ENCODE results near the gene ATM.

Gene ATM

GRCh38 chr11:108222574-108223347 is at the start of gene ATM, which contains the start of gene NPAT:
Gene ATM (plus strand): TSS chr11:108223067. CDS start chr11:108227625, 4,558 bp downstream.
Gene NPAT (minus strand): TSS chr11:108222638. CDS start chr11:108222536, 102 bp downstream.
- intact Hi-C loops (cut with DNase I), result loop anchor here (5.0 to 10.0 kb wide), 4 partner anchors 98 to 440 kb away; partner anchors contain the start of genes ACAT1 and C11orf65
- DNase-seq, result peak; percentile 96 to 99 (median 99)

- DNase-seq, result no peak
- intact Hi-C loops (cut with DNase I), result no loop called here
These were observed 45.3 kb upstream of the ATM start for GRCh38 chr11:108177570-108177969.

- DNase-seq, result no peak
- intact Hi-C loops (cut with DNase I), result no loop called here
These were observed 29.1 kb upstream of the ATM start for GRCh38 chr11:108193725-108194124.

- no peak for DNase-seq
These were observed 26.0 kb upstream of the ATM start for GRCh38 chr11:108196901-108197300.

GRCh38 chr11:108197351-108197750 is 25.5 kb upstream of the ATM start:
- intact Hi-C loops (cut with DNase I), result no loop called here

More at GRCh38 chr11:108196901-108197300, 26.0 kb upstream of the ATM start:
- intact Hi-C loops (cut with DNase I), result no loop called here

GRCh38 chr11:108198833-108199232 is 24.0 kb upstream of the ATM start:
- DNase-seq, result peak in 7 of 42 donors; percentile 6 to 49 (median 27)

More at GRCh38 chr11:108197351-108197750, 25.5 kb upstream of the ATM start:
- DNase-seq, result no peak

GRCh38 chr11:108199446-108200321 is 23.2 kb upstream of the ATM start:
- intact Hi-C loops (cut with DNase I), result no loop called here
- peak in 17 of 42 donors; percentile 11 to 61 (median 33) for DNase-seq

More at GRCh38 chr11:108198833-108199232, 24.0 kb upstream of the ATM start:
- intact Hi-C loops (cut with DNase I), result no loop called here

GRCh38 chr11:108203075-108203474 is 19.8 kb upstream of the ATM start:
- no peak for DNase-seq
- intact Hi-C loops (cut with DNase I), result no loop called here

GRCh38 chr11:108204376-108204775 is 18.5 kb upstream of the ATM start:
- DNase-seq, result no peak

GRCh38 chr11:108204929-108205499 is 17.9 kb upstream of the ATM start:
- intact Hi-C loops (cut with DNase I), result no loop called here
- DNase-seq, result no peak

More at GRCh38 chr11:108204376-108204775, 18.5 kb upstream of the ATM start:
- intact Hi-C loops (cut with DNase I), result no loop called here

- no peak for DNase-seq
These were observed 16.7 kb upstream of the ATM start for GRCh38 chr11:108206171-108206570.

GRCh38 chr11:108206969-108207682 is 15.7 kb upstream of the ATM start:
- no peak for DNase-seq
- intact Hi-C loops (cut with DNase I), result no loop called here

More at GRCh38 chr11:108206171-108206570, 16.7 kb upstream of the ATM start:
- intact Hi-C loops (cut with DNase I), result no loop called here

- DNase-seq, result no peak
- intact Hi-C loops (cut with DNase I), result no loop called here
These were observed 15.2 kb upstream of the ATM start for GRCh38 chr11:108207683-108208060.

- intact Hi-C loops (cut with DNase I), result no loop called here
These were observed 12.4 kb upstream of the ATM start for GRCh38 chr11:108210441-108210840.

GRCh38 chr11:108213784-108214183 is 9.1 kb upstream of the ATM start:
- no peak for DNase-seq

More at GRCh38 chr11:108210441-108210840, 12.4 kb upstream of the ATM start:
- DNase-seq, result no peak

GRCh38 chr11:108216988-108217387 is 5.9 kb upstream of the ATM start:
- DNase-seq, result peak in 8 of 42 donors; percentile 15 to 43 (median 26)
- intact Hi-C loops (cut with DNase I), result no loop called here

More at GRCh38 chr11:108213784-108214183, 9.1 kb upstream of the ATM start:
- intact Hi-C loops (cut with DNase I), result no loop called here

GRCh38 chr11:108218455-108218854 is 4.4 kb upstream of the ATM start:
- no peak for DNase-seq
- intact Hi-C loops (cut with DNase I), result no loop called here

- DNase-seq, result no peak
- intact Hi-C loops (cut with DNase I), result no loop called here
These were observed 3.7 kb upstream of the ATM start for GRCh38 chr11:108218912-108219783.
